BJ (cell line): ENCODE data around the gene GALNTL6. TPM values are rescaled to one million over a fixed set of nuclear protein-coding genes. Genes with fewer than 3 reads are reported as not detected.
A peak's percentile ranks its signal among the peaks of the same experiment; 100 is the strongest.

Experiments used
- CTCF ChIA-PET: fragments of 350-600 bp; formaldehyde crosslinking; extraction: SDS; loops from one replicate; lab custom pipeline; 2021; ENCODE audit warnings: antibody characterized with exemption, inconsistent platforms; lab: Yijun Ruan, JAX
- POLR2A ChIA-PET: fragments of 300-600 bp; sonication (Branson Sonifier 250); formaldehyde crosslinking; extraction: SDS; loops from one replicate; lab custom pipeline; 2021; ENCODE audit warnings: antibody characterized with exemption; lab: Charles Lee
- DNase-seq: peaks from one replicate; pipeline ENCODE4 v3.0.0-alpha.2; 2011; ENCODE audit warnings: low read depth
- H3K27me3 ChIP-seq: 2 replicates; pipeline ENCODE4 v1.6.0; 2011; ENCODE audit warnings: low read length; ENCODE audit not compliant: control insufficient read depth, insufficient read depth
- H3K36me3 ChIP-seq: 2 replicates; pipeline ENCODE4 v1.5.1; 2011; ENCODE audit warnings: low read length; ENCODE audit not compliant: control insufficient read depth, insufficient read depth
- H3K4me3 ChIP-seq: 2 replicates; pipeline ENCODE4 v1.5.1; 2011; ENCODE audit warnings: low read depth, mild to moderate bottlenecking, control low read depth, low read length
- CTCF ChIP-seq: IDR thresholded peaks from 2 replicates; pipeline ENCODE4 v1.5.1; 2011; ENCODE audit warnings: low read depth, mild to moderate bottlenecking, control low read depth, inconsistent platforms, low read length, moderate library complexity; ENCODE audit not compliant: insufficient read depth
- polyA plus RNA-seq: library from polyadenylated mRNA; depleted of rRNA; stranded (reverse); fragments of >200 nt; gene quantifications from 2 replicates; pipeline ENCODE4 v1.2.3, GENCODE V29; 2011

GALNTL6 gene
- polyA plus RNA-seq, 1 experiment, result 0.02 TPM

GRCh38 chr4:172826861-172827260 is 1013.7 kb downstream of the GALNTL6 start:
- Histone ChIP-seq H3K4me3 (no peak overlapping the region), H3K36me3 (no peaks in the 10 kb centered on the region), H3K27me3 (no peaks in the 10 kb centered on the region)
- TF ChIP-seq CTCF, result no peak
- POLR2A ChIA-PET, result no interaction called here
- CTCF ChIA-PET, result interaction anchor here (1.1 kb wide), 1 partner anchor 9 kb away, joined by 3 read pairs; no protein-coding TSS in a partner anchor
- no peak for DNase-seq

GRCh38 chr4:172830295-172830764 is 1017.1 kb downstream of the GALNTL6 start:
- Histone ChIP-seq H3K36me3 (no peaks in the 10 kb centered on the region), H3K4me3 (no peak overlapping the region), H3K27me3 (no peaks in the 10 kb centered on the region)
- peak; percentile 30; the same call in 1 of the 2 replicates for TF ChIP-seq CTCF
- DNase-seq, result no peak
- CTCF ChIA-PET, result no interaction called here
- POLR2A ChIA-PET, result no interaction called here

GRCh38 chr4:172836661-172837060 is 1023.5 kb downstream of the GALNTL6 start:
- POLR2A ChIA-PET, result no interaction called here
- DNase-seq, result no peak
- no peak for TF ChIP-seq CTCF
- Histone ChIP-seq H3K27me3 (no peaks in the 10 kb centered on the region), H3K36me3 (no peaks in the 10 kb centered on the region), H3K4me3 (no peak overlapping the region)
- CTCF ChIA-PET, result no interaction called here

- Histone ChIP-seq H3K36me3 (no peaks in the 10 kb centered on the region), H3K27me3 (no peaks in the 10 kb centered on the region), H3K4me3 (no peak overlapping the region)
- ChIA-PET POLR2A (no interaction called here), CTCF (no interaction called here)
- TF ChIP-seq CTCF, result no peak
- no peak for DNase-seq
Measured at GRCh38 chr4:172838111-172838510, 1024.9 kb downstream of the GALNTL6 start.

- CTCF ChIA-PET, result no interaction called here
- no peaks in the 10 kb centered on the region for H3K27me3 ChIP-seq
Measured at GRCh38 chr4:172838943-172839342, 1025.7 kb downstream of the GALNTL6 start.

More at GRCh38 chr4:172838943-172839342, 1025.7 kb downstream of the GALNTL6 start:
- POLR2A ChIA-PET, result no interaction called here
- TF ChIP-seq CTCF, result no peak
- Histone ChIP-seq H3K36me3 (no peaks in the 10 kb centered on the region), H3K4me3 (no peak overlapping the region)
- no peak for DNase-seq
